Hepatocyte (in vitro differentiated cells): Measurements from ENCODE around the gene TAF11L14.
"Not testable (repeated sequence)": the region's sequence is repeated elsewhere in the genome, so short reads cannot be mapped to it uniquely, and the experiment has no call there.

Experiments used
- EZH2 ChIP-seq: fragments of 200-600 bp; sonication (generic); IDR thresholded peaks from 2 replicates; pipeline ENCODE4 v1.6.1; 2016; ENCODE audit warnings: antibody characterized with exemption, mild to moderate bottlenecking, borderline replicate concordance
- EZH2phosphoT487 ChIP-seq: fragments of 200-600 bp; sonication (generic); IDR thresholded peaks from one replicate; pipeline ENCODE4 v1.6.1; 2018; ENCODE audit warnings: antibody characterized with exemption, mild to moderate bottlenecking, low read depth, moderate library complexity; ENCODE audit not compliant: unreplicated experiment, severe bottlenecking
- TF ChIP-seq, protein P1 (sequence below): fragments of 200-600 bp; sonication (generic); IDR thresholded peaks from 2 replicates; pipeline ENCODE4 v1.5.1; 2016; ENCODE audit warnings: antibody characterized with exemption, mild to moderate bottlenecking; ENCODE audit not compliant: poor library complexity

DNA sequence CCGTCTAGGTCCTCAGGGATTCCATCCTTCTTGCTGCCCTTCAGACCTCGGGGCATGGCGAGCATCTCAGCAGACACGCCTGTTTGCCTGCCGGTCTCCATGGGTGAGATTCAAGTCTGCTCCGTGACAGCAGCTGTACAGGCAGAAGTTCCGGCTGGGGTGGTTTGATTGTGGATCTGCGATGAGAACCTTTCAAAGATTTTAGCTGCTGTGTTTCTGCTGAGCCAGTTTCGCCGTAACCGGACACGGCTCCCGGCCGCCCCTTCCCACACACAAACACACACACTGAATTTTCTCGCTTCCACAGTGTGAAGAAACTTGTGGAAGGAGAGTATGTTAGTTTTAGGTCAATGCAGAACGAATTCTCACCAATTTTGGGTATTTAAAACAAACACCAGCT, 43.4 kb upstream of the TAF11L14 start, which contains the start of gene TAF11L8:
- TF ChIP-seq, protein P1, sequence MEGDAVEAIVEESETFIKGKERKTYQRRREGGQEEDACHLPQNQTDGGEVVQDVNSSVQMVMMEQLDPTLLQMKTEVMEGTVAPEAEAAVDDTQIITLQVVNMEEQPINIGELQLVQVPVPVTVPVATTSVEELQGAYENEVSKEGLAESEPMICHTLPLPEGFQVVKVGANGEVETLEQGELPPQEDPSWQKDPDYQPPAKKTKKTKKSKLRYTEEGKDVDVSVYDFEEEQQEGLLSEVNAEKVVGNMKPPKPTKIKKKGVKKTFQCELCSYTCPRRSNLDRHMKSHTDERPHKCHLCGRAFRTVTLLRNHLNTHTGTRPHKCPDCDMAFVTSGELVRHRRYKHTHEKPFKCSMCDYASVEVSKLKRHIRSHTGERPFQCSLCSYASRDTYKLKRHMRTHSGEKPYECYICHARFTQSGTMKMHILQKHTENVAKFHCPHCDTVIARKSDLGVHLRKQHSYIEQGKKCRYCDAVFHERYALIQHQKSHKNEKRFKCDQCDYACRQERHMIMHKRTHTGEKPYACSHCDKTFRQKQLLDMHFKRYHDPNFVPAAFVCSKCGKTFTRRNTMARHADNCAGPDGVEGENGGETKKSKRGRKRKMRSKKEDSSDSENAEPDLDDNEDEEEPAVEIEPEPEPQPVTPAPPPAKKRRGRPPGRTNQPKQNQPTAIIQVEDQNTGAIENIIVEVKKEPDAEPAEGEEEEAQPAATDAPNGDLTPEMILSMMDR = not testable (repeated sequence)
- TF ChIP-seq EZH2phosphoT487, EZH2: not testable (repeated sequence)
